ENCODE measurements around the gene ARHGAP26.

ARHGAP26 gene

DNA sequence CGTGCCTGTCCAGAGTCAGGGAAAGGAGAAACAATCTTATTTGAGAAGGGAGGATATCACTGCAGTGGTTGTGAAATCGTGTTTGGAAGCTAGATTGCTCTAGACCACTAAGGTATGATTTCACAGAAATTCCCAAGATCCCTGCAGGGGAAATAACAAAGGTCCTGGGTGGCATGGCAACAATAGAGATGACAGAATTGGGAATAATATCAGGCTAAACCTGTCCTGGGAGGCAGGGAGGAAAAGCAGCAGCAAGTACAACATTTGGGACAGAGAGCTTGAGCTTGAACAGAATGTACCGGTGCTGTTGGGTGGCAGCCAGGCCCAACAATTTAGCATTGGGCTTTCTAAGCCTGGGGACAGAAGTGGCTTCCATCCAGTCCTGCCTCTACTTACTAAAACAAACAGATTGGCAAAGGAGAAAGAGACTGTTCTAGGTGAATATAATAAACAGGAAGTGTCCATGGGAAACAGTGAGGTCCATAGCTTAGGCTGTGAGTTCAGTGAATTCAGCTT, 17.0 kb upstream of the ARHGAP26 start:
- DNase-seq = no peak

DNA sequence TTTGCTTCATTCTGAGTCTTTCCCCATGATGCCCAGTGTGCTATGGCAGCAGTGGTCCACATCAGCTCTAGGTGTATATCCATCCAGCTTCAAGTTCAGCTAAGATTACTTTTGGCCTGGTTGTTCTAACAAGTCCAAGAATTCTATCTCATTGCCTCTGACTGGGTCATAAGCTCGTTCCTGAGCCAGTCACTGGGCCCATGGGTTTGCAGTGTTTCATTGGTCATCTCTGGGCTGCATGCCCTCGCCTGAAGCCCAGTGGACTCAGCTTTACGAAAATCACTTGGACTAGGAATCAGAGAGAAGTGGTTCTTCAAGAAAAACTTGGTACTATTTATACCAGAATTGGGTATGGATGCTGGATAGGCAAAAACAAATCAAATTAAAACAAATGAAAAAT, 16.1 kb upstream of the ARHGAP26 start:
- no peak for DNase-seq

GRCh38 chr5:142756576-142756975, 13.6 kb upstream of the ARHGAP26 start:
- peak; percentile 39 for DNase-seq

- DNase-seq = no peak
Measured at GRCh38 chr5:142757564-142757963, 12.6 kb upstream of the ARHGAP26 start.

- DNase-seq = peak; percentile 47
Measured at GRCh38 chr5:142758062-142758795, 11.9 kb upstream of the ARHGAP26 start.

GRCh38 chr5:142758796-142759145, 11.4 kb upstream of the ARHGAP26 start:
- no peak for DNase-seq

- DNase-seq = no peak
Measured at GRCh38 chr5:142763701-142764100, 6.5 kb upstream of the ARHGAP26 start.

GRCh38 chr5:142767178-142767577, 3.0 kb upstream of the ARHGAP26 start:
- DNase-seq = no peak

DNA sequence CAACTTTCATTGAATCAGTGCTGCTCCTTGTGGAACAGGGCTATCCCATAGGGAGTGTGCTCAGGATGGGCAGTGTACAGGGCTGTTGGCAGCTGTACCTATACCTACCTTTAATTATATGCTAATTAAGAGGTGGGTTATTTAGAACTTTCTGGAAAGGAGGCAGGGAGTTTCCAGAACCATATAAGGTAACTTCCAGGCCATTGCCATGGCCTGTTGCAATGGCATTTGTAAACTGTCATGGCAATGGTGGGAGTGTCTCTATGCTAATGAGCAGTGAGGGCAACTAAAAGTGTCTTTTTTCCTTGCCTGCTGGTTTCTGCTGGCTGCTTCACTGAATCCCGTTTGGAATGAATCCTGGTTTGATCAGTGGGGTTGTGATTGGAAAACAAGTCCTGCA, 2.3 kb upstream of the ARHGAP26 start:
- DNase-seq = no peak

- peak; percentile 35 for DNase-seq
Measured at GRCh38 chr5:142769251-142769792, 855 bp upstream of the ARHGAP26 start.

DNA sequence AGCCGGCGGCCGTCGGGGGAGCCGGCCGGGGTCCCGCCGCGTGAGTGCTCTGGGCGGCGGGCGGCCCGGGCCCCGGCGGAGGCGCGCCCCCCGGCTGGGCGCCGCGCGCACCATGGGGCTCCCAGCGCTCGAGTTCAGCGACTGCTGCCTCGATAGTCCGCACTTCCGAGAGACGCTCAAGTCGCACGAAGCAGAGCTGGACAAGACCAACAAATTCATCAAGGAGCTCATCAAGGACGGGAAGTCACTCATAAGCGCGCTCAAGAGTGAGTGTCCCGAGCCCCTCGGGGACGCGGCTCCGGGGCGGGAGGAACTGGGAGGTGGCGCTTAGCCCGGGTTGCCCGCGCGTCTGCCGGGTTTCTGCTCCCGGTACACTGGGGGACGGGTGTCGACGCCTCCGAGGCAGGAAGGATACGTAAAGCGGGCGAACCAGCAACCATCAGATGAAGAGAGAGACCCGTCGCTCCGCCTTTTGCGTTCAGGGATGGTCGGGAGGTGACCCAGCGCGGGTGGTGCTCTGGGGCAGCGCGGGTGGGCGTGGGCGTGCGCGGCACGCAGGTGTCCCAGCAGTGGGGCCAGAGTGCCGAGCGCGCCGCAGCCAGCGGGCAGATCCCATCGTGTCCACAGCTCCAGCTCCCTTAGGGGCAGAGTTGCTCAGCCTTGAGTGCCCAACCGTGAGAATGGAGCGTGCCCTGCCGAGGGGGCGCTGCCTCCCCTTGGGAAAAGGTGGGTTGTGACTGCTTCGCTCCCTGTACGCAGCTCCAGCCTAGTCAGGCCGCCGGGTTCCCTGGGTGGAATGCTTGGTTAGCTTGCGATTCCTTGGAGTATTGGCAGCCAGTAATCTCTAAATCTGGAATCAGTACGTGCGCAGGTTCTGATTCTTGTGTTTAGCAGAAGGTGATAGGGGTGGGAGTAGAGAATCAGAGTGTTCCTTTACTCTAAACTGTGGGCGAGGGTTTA, 753 bp downstream of the ARHGAP26 start:
- DNase-seq = peak; percentile 66

DNA sequence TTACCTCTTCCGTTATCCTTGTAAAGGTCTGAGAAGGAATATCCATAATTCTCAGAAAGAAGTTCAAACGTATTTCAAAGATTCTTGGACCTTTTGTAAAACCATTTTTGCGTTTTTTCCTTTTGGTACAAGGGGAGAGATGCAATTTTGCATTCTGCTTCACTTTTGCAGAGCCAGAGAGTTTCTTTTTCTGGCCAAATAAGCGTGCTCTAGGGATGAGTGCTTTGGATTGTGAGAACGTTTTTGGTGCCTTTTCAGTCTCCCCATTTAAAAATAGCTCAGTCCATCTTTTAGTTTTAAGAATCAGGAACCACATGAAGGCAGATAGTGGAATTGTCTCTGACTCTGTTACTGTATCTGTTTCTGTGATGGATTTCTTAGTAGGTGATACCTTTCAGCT, 1.5 kb downstream of the ARHGAP26 start:
- no peak for DNase-seq

GRCh38 chr5:142772446-142773293, 2.5 kb downstream of the ARHGAP26 start:
- no peak for DNase-seq

DNA sequence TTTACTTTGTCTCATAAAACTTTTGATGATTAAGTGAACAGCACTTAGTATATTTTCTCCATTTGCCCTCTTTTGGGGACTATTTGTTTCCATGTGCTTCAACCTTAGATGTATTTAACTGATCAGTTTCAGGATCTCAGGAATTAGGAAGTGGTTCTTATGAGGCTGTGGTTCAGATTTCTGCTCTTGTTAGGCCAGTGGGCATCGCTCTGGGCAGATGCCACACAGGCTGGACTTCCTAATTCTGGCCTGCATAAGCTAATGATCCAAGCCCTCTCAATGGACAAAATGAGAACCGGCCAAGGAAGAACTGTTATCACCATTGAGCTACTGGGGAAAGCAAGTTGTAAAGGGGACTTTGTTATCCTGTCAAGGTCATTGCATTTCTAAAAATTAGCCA, 6.9 kb downstream of the ARHGAP26 start:
- no peak for DNase-seq

GRCh38 chr5:142777850-142778249, 7.7 kb downstream of the ARHGAP26 start:
- no peak for DNase-seq

GRCh38 chr5:142779163-142779840, 9.1 kb downstream of the ARHGAP26 start:
- DNase-seq = peak; percentile 37

DNA sequence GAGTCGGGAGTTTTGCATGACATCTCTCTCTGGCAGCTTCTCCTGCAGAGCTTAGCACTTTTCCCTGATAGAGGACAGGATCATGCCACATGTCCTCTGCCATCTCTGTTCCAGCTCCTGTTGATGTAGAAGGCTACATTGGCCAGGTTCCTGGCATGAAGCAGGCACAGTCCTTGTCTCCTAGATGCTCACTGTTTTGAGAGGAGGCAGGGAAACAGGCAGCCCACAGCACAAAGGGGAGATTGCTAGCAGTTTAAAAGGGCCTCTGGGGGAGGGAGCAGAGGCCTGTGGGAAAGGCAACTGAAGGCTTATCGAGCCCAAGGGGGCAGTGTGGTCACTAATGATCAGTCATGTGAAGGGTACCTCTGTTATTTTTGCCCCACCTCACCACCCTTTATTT, 10.7 kb downstream of the ARHGAP26 start:
- DNase-seq = no peak

- no peak for DNase-seq
Measured at GRCh38 chr5:142782976-142783530, 12.9 kb downstream of the ARHGAP26 start.

DNA sequence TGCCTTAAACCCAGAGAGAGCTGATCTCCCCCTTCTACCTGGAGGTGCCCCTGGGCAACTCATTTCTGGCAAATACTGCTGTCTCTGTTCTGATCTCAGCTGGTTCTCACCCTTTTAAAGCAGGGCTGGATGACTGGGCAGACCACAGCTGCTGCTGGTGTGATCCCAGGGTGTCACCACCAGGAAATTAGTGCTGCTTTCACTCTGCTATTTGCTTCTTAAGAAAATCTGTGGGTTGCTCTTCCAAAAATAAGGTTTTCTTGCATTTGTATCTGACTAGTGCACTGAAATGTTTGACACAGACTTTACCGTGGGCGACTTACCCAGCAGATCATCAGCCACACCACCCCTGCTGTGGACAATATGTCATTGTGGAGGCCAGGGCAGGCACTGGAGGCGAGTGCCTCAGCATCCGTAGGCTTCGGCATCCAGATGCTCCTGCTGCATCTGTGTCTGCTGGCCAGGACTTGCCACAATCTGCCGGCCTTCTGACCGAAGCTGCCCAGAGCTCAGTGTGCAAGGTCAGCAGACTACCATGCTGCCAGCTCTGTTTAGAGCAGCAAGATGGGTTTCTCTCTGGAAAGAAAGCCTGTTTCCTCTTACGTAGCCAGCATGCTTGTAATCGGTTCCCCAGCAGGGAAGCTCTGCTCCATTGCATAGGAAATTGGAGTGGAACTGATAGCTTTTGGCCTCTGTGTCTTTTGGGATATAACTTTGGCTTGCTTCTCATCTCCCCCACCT, 13.6 kb downstream of the ARHGAP26 start:
- DNase-seq = no peak

DNA sequence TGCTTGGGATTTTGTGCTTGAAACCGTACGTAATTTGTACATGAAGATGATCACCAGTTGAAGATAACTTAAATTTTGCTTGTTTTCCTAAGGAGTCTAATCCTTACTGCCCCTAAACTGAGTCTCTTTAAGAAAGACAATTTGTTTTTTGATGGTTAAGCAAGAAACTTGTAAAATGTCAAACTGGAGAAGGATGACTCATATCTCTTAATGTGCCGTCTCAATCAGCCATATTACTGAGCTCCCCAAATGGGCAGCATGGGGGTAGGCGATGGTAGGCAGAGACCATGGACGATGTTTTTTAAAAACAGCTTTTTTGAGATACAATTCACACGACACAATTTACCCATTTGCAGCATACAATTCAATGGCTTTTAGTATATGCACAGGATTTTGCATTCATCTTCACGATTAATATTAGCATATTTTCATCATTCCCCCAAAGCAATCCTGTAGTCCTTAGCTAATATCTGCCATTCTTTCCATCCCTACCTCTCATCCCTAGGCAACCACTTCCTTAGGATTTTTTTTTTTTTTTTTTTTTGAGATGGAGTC, 14.3 kb downstream of the ARHGAP26 start:
- no peak for DNase-seq

DNA sequence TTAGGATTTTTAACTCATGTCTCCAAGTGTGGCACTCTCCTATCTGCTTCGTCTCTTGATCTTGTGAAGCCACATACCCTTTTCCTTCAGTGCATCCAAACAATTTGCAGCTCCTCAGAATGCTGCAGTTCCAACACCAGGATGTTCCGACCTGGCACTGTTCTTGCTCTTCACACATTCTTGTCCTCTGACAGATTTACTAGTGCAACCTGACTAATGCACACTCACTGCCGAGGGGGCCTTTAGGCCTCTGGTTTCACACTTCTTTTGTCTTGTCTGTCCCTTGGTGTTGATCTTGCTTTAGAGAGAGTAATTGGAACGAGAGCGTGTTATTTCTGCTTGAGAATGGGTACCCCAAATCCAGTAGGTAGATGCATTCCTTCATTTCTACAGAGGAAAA, 15.0 kb downstream of the ARHGAP26 start:
- DNase-seq = no peak
